LoVo (cell line): Measurements from ENCODE around the gene JUP.
"Not testable (repeated sequence)": the region's sequence is repeated elsewhere in the genome, so short reads cannot be mapped to it uniquely, and the experiment has no call there.

Experiments
- DNase-seq: peaks from one replicate; pipeline ENCODE4 v3.0.0-alpha.2; 2016; ENCODE audit warnings: low spot score

JUP gene

GRCh38 chr17:41786227-41787020 is at the start of gene JUP:
TSS of gene JUP (minus strand) at chr17:41786711. CDS start at chr17:41771854, 14,857 bp downstream.
- peak; percentile 98 for DNase-seq

DNA sequence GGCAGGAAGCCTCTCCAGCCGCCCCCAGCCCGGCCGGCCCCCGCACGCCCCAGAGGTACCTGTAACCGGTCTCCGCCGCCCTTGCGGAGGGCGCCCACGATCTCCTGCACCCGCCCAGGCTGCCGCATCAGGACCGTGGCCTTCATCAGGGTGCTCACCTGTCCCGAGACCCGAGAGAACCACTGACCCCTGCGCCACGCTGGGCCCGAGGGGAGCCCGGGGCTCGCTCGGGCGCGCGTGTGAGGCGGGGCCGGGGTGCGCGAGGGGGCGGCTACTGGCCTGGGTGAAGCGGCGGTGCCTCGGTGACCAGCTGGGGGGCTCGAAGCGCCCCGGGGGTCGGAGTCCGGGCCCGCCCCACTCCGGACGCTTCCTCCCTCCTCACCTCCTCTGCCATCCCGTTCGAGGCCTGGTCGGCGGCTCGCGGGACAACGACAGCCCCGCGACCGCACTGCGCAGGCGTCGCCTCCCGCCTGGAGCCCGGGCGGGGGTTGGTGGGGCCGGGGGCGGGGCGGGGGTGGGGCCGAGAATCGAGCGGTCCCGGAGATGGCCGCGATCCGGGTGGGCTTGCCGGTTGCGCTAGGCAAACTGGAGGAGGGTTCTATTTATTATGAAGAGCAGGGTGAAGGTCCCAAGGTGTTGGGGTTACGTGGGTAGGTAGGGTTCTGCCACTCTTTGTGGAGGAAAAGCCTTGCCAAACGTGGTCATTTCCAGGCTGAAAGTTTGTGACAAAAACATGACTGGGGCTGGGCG is 49.5 kb upstream of the JUP start, which contains the start of gene NT5C3B:
Gene NT5C3B (minus strand): TSS at position 433 of the 750 bp plus-strand sequence. CDS start 39 bp downstream, at position 394.
- DNase-seq: peak; percentile 63

DNA sequence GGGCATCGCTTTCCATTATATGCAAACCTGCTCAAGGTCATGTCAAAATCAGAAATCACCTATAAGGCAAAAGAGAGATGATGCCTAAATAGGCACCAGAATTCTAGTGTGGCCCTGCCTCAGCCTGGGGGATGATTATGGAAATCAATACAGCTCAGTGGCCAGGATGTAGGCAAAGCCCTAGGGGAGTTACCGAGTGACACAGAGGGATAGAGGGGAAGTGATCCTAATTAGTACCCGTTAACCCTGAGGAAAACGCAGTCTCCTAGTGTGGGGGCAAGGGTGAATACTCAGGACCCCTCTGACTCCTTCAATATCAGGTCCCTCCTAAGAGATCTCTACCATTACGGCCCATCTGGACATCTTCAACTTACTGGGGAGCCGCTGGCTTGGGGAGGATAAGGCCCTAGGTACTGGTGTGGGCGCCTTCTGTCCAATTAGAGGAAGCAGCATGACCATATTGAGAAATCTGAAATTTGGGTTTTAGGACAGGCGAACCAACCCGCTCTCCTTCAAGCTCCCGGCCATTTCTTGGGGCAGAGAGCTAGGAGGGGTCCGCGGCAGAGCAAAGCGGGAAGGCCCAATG is 48.8 kb upstream of the JUP start:
- DNase-seq: no peak

DNA sequence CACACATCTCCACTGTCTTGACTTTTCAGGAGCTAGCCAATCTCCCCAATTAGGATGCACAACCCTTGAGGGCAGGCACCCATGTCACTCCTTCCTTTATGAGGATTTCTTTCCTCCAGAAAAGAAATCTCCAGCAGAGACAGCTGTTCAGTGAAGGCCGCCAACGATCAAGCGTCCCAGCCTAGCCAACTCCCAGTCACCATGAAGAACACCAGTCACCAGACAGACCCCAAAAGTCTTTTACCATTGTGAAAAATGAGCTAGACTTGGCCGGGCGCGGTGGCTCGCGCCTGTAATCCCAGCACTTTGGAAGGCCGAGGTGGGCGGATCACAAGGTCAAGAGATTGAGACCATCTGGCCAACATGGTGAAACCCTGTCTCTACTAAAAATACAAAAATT is 43.5 kb upstream of the JUP start:
- DNase-seq: not testable (repeated sequence)

- DNase-seq: no peak
Observed at GRCh38 chr17:41825175-41825845, 38.8 kb upstream of the JUP start.

DNA sequence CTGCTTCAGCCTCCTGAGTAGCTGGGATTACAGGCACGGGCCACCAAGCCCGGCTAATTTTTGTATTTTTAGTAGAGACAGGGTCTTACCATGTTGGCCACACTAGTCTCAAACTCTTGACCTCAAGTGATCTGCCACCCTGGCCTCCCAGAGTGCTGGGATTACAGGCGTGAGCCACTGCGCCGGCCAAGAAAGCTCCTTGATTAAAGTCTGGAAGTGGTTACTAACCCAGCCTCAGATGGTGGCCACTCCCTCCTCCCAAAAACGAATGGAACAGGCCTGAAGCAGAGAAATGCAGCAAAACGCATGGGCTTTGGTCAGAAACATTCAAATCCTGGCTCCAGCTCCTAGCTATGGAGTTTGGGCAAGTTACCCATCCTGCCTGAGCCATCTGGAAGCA is 37.6 kb upstream of the JUP start:
- no peak for DNase-seq

- no peak for DNase-seq
Observed at GRCh38 chr17:41823580-41823979, 37.1 kb upstream of the JUP start.

DNA sequence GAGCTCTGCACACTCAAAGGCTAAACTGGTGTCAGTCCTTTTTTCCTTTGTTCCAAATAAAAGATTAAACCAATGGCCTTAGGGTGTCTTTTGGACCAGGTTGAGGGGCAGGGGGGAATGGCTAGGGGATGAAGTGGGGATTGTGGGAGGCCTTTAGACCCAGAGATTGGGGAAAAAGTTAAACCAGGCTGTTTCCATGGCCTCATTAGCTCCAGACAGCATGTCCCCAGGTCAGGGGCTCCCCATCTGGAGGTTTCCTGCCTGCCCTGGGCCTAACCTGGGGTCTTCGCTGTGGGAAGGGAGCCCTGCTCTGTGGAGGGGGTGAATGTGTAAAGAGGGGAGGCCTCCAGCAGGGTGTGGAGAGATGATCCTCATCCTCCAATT is 36.6 kb upstream of the JUP start:
- DNase-seq: no peak

DNA sequence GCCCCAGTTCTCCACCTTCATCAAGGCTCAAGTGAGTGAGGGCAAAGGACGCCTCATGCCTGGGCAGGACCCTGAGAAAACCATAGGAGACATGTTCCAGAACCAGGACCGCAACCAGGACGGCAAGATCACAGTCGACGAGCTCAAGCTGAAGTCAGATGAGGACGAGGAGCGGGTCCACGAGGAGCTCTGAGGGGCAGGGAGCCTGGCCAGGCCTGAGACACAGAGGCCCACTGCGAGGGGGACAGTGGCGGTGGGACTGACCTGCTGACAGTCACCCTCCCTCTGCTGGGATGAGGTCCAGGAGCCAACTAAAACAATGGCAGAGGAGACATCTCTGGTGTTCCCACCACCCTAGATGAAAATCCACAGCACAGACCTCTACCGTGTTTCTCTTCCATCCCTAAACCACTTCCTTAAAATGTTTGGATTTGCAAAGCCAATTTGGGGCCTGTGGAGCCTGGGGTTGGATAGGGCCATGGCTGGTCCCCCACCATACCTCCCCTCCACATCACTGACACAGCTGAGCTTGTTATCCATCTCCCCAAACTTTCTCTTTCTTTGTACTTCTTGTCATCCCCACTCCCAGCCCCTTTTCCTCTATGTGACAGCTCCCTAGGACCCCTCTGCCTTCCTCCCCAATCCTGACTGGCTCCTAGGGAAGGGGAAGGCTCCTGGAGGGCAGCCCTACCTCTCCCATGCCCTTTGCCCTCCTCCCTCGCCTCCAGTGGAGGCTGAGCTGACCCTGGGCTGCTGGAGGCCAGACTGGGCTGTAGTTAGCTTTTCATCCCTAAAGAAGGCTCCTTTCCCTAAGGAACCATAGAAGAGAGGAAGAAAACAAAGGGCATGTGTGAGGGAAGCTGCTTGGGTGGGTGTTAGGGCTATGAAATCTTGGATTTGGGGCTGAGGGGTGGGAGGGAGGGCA is 36.0 kb upstream of the JUP start:
- no peak for DNase-seq

- DNase-seq: no peak
Observed at GRCh38 chr17:41821776-41822175, 35.3 kb upstream of the JUP start.

- DNase-seq: no peak
Observed at GRCh38 chr17:41818024-41818423, 31.5 kb upstream of the JUP start.

GRCh38 chr17:41816637-41817320 is 30.3 kb upstream of the JUP start:
- DNase-seq: no peak

GRCh38 chr17:41814195-41814594 is 27.7 kb upstream of the JUP start:
- no peak for DNase-seq

DNA sequence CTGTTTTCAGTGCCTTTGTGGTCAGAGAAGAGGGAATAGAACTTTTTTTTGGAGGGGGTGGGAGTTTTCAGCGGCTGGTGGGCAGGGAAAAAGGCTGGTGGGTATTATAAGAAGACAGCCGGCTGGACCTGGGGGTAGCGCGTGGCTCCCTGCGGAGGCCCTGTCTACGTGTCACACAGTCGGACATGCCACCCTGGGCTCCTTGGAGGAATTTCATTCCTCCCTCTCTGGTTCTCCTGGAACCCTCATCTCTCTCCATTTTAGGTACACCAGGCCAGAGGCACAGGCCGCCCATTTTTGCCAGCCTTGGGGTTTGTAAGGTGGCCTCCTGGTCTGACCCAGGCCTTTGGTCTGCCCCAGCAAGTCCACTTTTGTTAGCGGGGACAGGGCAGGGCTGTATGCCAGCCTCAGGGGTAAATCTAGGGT is 27.2 kb upstream of the JUP start:
- no peak for DNase-seq

- no peak for DNase-seq
Observed at GRCh38 chr17:41813152-41813680, 26.7 kb upstream of the JUP start.

DNA sequence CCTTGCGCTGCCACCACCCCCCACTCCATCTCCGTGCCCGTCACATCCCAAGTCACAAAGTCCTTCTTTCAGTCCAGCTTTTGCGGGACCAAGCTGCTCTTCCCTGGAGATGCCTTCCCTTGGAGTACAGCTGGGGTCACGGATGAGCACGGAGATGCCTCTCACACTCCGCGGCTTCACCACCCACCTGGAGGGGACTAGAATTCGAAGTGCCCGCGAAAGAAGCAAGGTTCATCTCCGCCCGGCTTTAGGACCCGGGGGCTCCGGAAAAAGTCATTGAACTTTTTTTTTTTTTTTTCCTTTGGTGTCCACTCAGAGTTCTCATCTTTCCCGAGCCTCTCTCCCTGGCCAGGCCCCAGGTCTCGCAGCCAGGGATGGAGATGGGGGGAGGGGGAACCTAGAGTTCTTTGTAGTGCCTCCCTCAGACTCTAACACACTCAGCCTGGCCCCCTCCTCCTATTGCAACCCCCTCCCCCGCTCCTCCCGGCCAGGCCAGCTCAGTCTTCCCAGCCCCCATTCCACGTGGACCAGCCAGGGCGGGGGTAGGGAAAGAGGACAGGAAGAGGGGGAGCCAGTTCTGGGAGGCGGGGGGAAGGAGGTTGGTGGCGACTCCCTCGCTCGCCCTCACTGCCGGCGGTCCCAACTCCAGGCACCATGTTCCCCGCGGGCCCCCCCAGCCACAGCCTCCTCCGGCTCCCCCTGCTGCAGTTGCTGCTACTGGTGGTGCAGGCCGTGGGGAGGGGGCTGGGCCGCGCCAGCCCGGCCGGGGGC is 26.1 kb upstream of the JUP start, which contains the start of gene FKBP10:
Gene FKBP10 (plus strand): TSS at position 624 of the 771 bp plus-strand sequence. CDS start 31 bp downstream, at position 655.
- DNase-seq: peak; percentile 11

GRCh38 chr17:41811549-41812380 is 25.3 kb upstream of the JUP start, which contains the start of gene P3H4:
TSS of gene P3H4 (minus strand) at chr17:41811949. CDS start at chr17:41811915, 34 bp downstream.
- peak; percentile 75 for DNase-seq
